SH-SY5Y (cell line): ENCODE measurements around the gene DGKH.

ENCODE experiments used
- GATA2 ChIP-seq: IDR thresholded peaks from 2 replicates; pipeline ENCODE4 v1.6.1; 2011; ENCODE audit warnings: mild to moderate bottlenecking, low read depth, low read length
- GATA3 ChIP-seq: IDR thresholded peaks from 2 replicates; pipeline ENCODE4 v1.6.1; 2011; ENCODE audit warnings: low read depth, mild to moderate bottlenecking, low read length, moderate library complexity

DGKH gene

DNA sequence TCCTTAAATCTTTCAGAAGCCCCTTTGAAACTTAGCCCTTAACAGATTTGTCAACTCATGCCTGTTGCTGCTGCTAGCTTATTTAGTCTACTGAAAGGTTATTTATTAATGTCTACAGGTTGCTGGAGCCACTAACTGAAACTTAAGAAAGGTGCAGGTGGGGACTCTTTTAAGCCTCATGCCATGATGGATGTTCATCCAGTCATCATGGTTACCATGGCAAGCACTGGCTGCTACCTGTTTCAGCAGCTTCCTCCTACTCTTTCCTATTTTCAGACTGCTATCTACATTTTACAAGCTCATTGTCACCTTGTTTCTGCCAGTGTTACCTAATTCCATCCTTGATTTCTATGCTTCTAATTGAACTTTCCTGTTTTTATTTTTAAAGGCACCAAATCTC, 27.1 kb downstream of the DGKH start:
- TF ChIP-seq GATA2 (no peak), GATA3 (no peak)

DNA sequence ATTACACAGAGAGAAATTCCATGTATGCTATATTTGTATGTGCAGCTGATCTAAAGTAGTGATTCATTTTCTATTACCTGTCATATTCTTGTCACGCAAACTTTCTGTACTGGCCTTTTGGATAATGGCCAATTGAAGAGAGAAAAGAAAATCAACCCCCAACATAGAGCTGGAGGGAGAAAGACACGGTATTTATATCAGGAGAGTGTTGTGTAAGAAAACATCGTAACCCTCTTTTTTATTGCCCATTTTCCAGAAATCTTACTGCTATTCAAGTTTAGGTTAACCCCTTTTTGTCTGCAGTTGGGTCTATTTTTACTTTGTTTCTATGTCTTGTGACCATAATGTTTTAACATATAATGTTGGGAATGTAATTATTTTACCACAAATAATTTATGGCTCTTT, 27.9 kb downstream of the DGKH start:
- TF ChIP-seq GATA2 (no peak), GATA3 (no peak)

DNA sequence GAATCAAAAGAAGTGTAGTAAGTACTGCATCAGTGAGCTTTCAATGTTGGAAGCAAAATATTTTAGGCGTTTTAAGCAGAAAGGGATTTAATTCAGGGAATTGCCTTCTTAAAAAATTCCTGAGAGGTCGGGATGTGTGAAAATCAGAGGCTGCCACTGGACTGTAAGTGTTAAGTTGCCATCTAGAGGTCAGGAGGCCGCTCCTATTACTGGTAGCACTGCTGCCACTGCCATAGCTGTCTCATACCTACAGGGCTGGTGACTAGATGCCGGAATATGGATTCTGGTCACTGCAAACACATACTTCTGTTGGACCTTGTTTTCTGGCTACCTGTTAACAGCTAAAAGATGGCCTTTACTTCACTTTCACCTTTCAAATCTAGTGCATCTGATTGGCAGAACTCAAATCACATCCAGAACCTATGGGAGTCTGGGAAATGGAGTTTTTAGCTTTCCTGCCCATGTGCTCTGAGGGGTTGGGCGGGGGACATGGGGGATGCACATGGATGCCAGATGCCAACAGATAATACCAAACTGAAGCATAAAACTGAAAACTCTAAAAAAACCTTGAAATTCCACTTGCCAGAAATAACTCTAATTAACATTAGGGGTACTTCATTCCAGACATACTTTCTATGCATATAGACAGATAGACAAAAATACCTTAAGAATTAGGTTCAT, 29.8 kb downstream of the DGKH start:
- TF ChIP-seq GATA3 (no peak), GATA2 (no peak)

DNA sequence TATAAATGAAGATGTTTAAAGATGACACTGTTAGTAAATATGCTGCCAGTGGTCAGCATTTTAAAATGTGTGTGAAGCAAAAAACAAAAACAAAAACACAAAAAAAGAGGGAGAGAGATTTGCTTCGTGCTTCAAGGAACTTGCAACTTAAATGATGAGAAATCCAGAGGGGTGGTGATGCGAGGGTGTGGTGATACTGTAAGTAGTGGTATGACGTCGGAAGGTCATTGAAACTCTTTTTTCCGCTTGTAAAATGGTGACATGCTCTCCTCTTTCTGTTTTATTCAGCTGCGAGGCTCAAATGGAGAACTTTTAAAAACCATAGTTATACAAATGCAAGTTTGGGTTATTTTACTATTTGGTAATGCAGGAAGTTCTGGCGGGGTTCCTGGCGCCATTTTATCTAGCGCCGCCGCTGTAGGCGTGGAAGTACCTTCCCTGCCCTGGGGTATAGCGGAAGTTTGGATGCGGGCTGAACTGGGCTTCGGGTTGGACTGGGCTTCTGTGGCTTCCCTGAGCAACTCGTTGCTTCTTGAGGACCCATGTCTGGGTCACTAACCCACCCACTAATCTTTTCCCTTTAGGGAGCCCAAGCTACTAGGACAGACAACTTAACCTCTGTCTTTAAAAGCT, 34.8 kb downstream of the DGKH start:
- no peak for TF ChIP-seq GATA3
- no peak for TF ChIP-seq GATA2

DNA sequence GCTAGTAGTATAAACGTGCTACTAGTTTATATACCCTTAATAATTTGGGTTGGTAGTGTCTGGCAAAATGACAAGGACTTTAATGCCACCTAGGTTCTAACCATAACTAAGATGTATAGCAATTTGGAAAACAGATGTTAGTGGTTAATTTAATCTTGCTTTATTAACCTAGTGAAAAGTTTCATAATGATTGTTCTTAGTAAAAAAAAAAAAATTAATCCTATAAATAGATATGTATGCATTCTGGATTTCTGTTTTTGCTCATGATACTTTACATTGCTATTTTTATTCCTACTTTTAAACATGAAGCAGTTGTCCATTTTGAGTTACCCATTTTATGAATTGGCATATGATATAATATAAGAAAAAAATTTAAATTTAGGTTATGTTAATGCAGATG, 36.3 kb downstream of the DGKH start:
- TF ChIP-seq GATA3: no peak

DNA sequence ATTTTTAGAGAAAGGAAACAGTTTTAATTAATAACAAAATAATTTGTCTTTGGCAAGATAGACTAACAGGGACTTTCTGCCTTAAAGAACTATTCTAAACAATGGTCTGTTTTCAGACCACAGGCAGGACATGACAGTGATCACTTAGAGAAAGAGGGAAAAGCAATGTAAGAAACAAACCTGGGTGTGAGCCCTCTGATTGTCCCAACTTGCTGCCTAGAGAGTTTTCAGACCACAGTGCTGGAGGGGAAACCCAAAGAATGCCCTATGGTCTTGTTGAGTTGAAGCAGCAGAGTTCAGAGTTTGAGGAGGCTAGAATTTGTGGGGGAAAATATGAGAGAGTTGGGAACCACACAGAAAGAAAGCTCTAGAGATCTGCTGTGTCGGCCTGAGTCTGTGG, 38.1 kb downstream of the DGKH start:
- no peak for TF ChIP-seq GATA3
- no peak for TF ChIP-seq GATA2

DNA sequence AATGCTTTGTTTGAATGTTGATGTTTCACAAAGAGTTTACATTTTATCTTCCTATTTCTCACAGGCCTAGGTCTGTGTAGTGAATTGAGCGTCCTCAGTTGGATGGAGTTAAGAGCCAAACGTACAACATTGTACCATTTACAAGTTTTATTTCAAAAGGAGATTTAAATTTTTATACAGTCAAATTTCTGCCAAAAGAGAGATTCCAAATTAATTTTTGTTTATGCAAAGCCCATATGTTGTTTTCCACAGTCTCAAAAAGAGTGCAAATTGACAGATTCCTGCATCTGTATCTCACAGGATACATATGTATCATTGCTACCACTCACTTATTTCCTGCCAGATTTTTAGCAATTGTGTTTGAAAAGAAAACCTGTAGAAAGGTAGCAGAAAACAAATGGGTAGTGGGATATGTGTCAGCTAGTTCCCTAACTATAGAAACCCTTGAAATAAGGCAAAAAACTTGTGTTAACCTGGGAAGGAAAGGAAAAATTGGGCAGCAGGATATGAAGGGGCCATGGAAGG, 46.1 kb downstream of the DGKH start:
- TF ChIP-seq GATA3: no peak
- TF ChIP-seq GATA2: no peak

DNA sequence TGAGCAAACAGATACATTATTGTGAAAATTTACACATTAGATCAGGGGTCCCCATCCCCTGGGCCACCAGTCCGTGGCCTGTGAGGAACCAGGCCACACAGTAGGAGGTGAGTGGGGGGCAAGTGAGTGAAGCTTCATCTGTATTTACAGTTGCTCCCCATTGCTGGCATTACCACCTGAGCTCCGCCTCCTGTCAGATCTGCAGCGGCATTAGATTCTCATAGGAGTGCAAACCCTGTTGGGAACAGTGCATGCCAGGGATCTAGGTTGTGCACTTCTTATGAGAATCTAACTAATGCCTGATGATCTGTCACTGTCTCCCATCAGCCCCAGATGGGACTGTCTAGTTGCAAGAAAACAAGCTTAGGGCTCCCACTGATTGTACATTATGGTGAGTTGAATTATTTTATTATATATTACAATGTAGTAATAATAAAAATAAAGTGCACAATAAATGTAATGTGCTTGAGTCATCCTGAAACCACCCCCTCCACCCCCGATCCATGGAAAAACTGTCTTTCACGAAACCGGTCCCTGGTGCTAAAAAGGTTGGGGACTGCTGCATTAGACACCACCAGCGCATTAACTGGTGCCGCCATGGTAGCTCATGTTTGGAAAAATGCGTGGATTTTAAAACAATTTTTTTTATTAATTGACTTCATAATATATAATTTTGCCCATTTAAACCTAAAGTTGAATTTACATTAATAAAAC, 51.7 kb downstream of the DGKH start:
- TF ChIP-seq GATA3 (no peak), GATA2 (no peak)

DNA sequence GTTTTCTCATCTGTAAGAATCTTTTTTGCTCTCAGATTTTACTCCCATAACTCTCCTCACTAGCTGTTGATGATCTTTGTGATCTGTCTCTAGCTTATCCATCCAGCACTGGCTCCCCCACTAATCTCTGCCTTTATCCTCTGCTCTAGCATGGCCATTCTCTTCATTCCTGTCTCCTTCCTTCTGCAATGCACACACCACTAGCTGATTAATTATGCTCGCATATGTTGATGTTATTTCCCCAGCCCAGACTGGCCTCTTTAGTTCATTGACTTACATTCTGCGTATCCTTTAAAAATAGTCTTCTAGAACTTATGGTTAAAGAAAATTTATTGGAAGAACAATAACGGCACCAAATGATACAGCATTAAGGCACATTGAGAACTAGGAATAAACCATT, 52.5 kb downstream of the DGKH start:
- no peak for TF ChIP-seq GATA3
- TF ChIP-seq GATA2: no peak

DNA sequence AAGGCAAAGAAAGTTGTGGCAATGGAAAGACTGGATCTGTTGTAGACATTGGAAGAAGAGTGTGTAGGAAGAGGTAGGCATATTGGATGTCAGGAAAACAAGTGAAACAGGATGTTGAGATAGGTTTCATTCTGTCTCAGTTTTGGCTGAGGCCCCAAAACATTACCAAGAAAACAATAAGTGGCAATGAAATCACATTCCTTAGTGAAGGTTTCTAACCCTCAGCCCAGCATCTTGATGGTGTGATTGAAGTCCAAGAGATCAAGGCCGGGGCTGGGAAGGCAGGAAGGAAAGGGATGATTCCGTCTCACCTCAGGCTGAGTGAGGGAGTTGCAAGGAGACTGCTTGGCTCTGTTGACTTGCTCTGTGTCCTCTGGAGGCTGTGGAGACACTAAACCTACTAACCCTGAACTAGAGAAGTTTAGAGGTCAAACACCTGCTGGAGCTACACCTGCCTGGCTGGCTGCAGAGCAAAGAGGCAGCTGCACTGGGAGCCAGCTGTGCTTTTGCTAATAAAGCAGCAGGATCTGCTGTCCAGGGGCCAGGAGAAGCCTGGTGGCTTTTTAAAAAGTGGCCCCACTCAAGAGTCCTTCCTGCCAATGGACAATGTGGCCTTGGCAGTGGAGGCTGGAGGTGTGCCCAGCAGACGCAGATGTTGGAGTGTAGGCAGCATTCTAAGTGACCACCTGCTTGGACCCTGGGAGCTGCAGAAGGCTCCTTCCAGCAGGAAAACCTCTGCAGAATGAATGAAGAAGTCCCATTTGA, 53.6 kb downstream of the DGKH start:
- TF ChIP-seq GATA2 (no peak), GATA3 (no peak)

DNA sequence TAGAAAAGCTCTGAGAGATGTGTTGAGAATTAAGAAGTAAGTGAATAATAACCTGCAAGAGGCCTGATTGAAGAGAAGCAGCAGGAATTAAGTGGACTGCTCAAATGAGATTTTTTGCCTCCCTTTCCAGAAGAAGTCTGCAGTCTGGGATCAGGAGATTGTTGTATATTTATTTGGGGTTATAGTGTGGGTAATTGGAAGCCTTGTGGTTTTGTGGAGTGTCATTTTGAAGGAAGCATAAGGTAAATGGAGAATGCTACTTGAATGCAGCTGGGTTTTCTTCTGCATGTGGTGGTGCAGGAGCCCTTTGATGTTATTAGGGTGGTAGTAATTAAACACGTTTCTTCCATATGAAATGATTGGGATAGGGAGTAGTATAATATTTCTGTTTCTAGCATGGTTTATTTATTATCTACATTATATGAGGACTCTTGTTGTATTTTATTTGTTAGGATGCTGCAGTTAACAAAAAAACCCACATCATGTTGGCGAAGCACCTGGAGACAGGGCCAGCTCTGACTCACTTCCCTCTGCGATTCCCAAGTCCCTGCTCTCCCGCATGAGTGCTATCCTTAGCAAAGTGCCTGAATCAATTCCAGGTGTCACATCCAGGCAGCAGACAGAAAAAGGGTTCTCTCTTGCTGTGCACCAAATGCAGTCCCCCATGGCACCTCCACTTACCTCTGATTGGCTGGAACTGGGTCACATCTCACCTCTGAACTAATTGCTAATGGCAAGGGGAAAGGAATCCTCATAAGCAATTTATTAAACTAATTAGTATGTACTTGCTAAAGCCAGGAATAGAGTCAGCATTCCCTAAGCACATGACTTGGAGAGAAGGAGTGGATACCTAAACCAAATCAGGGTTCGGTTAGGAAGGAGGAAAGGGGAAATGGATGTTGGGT, 54.8 kb downstream of the DGKH start:
- TF ChIP-seq GATA2 (no peak), GATA3 (no peak)

DNA sequence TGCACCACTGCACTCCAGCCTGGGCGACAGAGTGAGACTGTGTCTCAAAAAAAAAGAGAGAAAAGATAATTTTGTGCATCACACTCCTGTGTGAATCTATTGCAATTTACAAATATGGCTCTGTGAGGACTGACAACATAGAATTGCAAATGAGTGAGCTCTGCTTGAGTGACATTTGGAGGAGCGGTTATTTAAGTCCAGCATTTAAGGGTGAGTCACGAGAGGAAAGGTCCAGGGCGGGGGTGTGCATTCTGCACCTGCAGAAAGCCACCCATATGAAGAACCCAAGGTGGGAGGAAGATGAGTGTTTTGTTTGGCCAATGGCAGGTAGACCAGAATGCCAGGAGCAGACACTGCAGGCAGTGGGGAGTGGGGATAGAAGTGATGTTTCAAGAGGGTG, 58.5 kb downstream of the DGKH start:
- no peak for TF ChIP-seq GATA2

DNA sequence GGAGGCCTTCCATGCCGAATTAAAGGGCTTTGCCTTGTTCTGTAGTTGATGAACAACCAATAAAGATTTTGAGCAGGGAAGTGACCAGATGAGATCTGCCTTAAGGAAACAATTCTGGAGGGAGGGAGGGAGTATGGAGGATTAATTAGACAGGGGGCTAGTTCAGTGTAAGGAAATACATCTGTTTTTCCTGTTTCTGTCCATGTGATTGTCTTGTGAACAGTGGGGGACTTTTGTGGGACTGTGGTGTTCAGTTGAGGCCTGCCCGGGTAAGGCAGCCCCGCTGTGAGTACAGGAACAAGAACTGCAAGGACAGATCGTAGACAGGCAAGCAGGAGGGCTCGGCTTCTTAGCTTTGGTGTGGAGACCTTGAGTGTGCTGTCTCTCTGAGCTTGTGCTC, 59.0 kb downstream of the DGKH start:
- TF ChIP-seq GATA3: no peak
- TF ChIP-seq GATA2: no peak

DNA sequence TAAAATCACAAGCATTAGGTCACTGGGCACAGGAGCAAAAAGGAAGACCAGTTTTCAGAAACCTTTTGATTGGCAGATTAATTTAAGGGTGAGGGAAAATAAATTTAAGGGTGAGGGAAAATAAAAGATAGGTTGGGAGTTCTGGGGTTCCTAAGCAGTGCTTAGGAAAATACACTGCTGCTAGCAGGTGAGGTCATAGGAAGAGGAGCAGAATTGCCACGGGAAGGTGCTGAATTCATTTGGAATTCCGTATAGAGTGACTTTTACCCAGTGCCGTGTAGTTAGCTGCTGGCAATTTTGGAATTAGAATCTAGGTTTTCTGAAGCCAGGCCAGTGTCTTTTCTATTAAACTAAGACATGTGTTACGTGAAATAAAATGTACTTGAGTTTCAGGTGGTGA, 59.8 kb downstream of the DGKH start:
- no peak for TF ChIP-seq GATA3
